D721Med (cell line): ENCODE data around the gene EXOG.

Experiments
- DNase-seq: peaks from one replicate; pipeline ENCODE4 v3.0.0; 2011; ENCODE audit warnings: low spot score; ENCODE audit not compliant: insufficient read length
- FAIRE-seq: peaks from 2 replicates; lab custom pipeline; 2011; peaks lifted over from hg19 to GRCh38; lab: Jason Lieb, UNC
- CTCF ChIP-seq: IDR thresholded peaks from 2 replicates; pipeline ENCODE4 v1.5.1; 2012; ENCODE audit warnings: mild to moderate bottlenecking, control low read depth; ENCODE audit not compliant: insufficient read depth; ENCODE audit errors: missing control alignments

Gene EXOG

GRCh38 chr3:38480093-38480445, 16.1 kb upstream of the EXOG start:
- FAIRE-seq = no peak
- TF ChIP-seq CTCF = no peak
- no peak for DNase-seq

DNA sequence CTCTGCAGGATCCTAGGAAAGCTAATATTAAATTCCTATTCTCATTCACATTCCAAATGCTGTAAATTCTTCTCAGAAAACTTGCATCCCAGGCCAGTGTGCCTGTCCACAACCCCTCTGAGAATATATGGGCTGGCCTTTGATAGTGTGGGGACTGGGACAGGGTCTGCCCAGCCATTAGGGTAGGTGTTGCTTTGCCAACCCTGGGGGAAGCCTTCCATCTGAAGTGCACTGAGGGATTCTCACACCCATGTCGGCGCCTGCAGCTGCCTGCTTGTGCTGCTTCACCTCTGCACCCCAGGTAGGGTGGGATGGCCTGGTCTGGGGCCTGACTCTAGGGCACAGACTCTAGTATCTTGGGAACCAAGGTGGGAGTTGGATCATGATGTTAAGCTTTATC, 15.2 kb upstream of the EXOG start:
- TF ChIP-seq CTCF = no peak
- FAIRE-seq = no peak

DNA sequence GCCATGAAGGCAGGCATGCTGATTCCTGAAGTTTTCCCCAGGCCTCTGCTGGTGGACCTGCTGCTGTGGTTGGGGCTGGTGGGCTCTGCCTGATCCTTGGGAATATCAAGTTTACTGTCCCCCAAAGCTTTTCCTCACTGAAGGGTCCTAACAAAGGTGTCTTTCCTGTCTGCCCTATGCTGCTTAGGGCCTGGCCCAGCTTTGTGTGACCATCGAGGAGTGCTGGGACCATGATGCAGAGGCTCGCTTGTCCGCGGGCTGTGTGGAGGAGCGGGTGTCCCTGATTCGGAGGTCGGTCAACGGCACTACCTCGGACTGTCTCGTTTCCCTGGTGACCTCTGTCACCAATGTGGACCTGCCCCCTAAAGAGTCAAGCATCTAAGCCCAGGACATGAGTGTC, 13.2 kb upstream of the EXOG start:
- no peak for FAIRE-seq
- TF ChIP-seq CTCF = no peak
- no peak for DNase-seq

More for the DNA sequence above, 15.2 kb upstream of the EXOG start:
- DNase-seq = no peak

GRCh38 chr3:38487323-38487722, 8.8 kb upstream of the EXOG start:
- no peak for TF ChIP-seq CTCF
- FAIRE-seq (no peak), DNase-seq (no peak)

GRCh38 chr3:38488949-38489348, 7.2 kb upstream of the EXOG start:
- FAIRE-seq (no peak), DNase-seq (no peak)
- no peak for TF ChIP-seq CTCF

DNA sequence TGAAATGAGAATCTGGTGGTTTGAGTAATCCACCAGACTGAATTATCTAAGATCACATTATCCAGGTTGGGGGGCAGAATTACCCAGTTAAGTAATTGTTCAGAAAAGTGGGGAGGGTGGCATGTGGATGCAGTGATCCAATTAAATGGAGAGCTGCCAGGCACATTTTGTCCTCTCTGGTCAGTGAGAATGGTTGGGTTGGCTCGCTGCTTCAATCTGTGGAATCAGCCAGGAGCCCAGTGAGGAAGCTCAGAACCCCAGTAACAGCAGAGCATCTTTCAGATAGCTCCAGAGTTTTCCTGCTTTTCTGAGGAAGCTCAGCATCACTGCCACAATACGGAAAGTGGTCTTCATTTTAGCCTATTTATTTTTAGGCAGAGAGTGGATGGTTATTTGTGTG, 6.4 kb upstream of the EXOG start:
- DNase-seq (no peak), FAIRE-seq (no peak)
- TF ChIP-seq CTCF = no peak

- no peak for FAIRE-seq
- TF ChIP-seq CTCF = no peak
- DNase-seq = no peak
Observed at GRCh38 chr3:38490281-38491030, 5.7 kb upstream of the EXOG start.
